ENCODE measurements around the gene PHF1. TPM values are rescaled to one million over a fixed set of nuclear protein-coding genes. Genes with fewer than 3 reads are reported as not detected.

The PHF1 gene
- total and polyA plus RNA-seq, 2 of the 13 experiments (the other 11 are each of a cell fraction or from before 2014, with no cell fraction given): 25.4 to 61.9 TPM

DNA sequence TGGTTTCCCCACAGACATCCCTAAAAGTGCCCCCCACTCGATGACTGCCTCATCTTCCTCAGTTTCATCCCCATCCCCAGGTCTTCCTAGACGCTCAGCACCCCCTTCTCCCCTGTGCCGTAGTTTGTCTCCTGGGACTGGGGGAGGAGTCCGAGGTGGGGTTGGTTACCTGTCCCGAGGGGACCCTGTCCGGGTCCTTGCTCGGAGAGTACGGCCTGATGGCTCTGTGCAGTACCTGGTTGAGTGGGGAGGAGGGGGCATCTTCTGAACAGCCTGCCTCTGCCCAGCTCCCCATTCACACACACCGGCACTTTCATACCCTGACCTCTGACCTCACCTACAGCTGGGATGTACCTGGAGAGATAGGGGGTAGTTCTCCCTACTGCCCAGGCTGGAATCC is 5.0 kb downstream of the PHF1 start:
- in situ Hi-C loops (cut with HindIII; ENCODE audit: extremely low pct_ligation_motif_present, low pct_unique_long_range_greater_than_20kb): loop anchor here (10.0 to 25.0 kb wide), 2 partner anchors 129 to 211 kb away; partner anchors contain the start of genes B3GALT4, HSD17B8, PFDN6 and RGL2
- H3K27me3 ChIP-seq (ENCODE audit: control insufficient read depth in 1 of 2, insufficient read depth in 2 of 2, low read length in 2 of 2): no peaks in the 10 kb centered on the region; a peak in 1 of 5 replicates
- H3K4me2 ChIP-seq (ENCODE audit: low read depth, low read length): peak overlapping the region; percentile 40
- no peak for DNase-seq (ENCODE audit: low spot score)
- H3K79me2 ChIP-seq (ENCODE audit: insufficient read depth, low read length): peaks cover 26% of the 10 kb centered on the region
- H3K9ac ChIP-seq (ENCODE audit: insufficient read depth, low read depth, low read length): peak overlapping the region; percentile 28; the same call in 1 of the 2 replicates
- intact Hi-C loops (cut with micrococcal nuclease; ENCODE audit: unreplicated experiment): no loop called here
- no TSS peak for BruUV-seq (replicated peaks)
- ATAC-seq: no peak
- no peak for FAIRE-seq
- POLR2A ChIA-PET: no interaction called here
- CTCF ChIA-PET (ENCODE audit: low intra/inter-chr PET ratio, low total read pairs): no interaction called here
- H3K9me3 ChIP-seq (ENCODE audit: low read length): no peaks in the 10 kb centered on the region
- no peak overlapping the region for H2AFZ ChIP-seq (ENCODE audit: low read length)
- no peak overlapping the region for H3K27ac ChIP-seq (ENCODE audit: extremely low read length, insufficient read depth, low read length)
- H3K4me3 ChIP-seq (replicated peaks in 1 of 3; ENCODE audit: insufficient read depth in 1 of 3, low read depth in 2 of 3, low read length in 3 of 3): peak overlapping the region in 1 of 3 experiments; percentile 20; a peak in 1 of 6 replicates
- 94% methylated on average over 9 of the region's 9 CpGs for WGBS (ENCODE audit: low lambda C conversion rate)
- H3K4me1 ChIP-seq (ENCODE audit: insufficient read depth, low read length): peaks cover 54% of the 10 kb centered on the region
- H3K36me3 ChIP-seq (replicated peaks in 1 of 2; ENCODE audit: control insufficient read depth in 1 of 2, insufficient read depth in 2 of 2, low read length in 2 of 2): peaks cover 17 to 32% of the 10 kb centered on the region in 2 experiments
- H4K20me1 ChIP-seq (ENCODE audit: insufficient read depth, low read length): no peaks in the 10 kb centered on the region
- TF ChIP-seq ZNF615 (CRISPR knock-in tag; IDR thresholded peaks at IDR 0.05; ENCODE audit: borderline replicate concordance): 0 out of 2 replicates have a peak, but pooled peaks have one; percentile 52
- TF ChIP-seq NR2F6 (IDR thresholded peaks at IDR 0.05): peak; percentile 36; the same call in 1 of the 2 replicates
- TF ChIP-seq NR2F6 (CRISPR knock-in tag; IDR thresholded peaks at IDR 0.05): no peak
- TF ChIP-seq CREM (IDR thresholded peaks at IDR 0.05): no peak
- no peak for TF ChIP-seq CREM (CRISPR knock-in tag; IDR thresholded peaks at IDR 0.05)

DNA sequence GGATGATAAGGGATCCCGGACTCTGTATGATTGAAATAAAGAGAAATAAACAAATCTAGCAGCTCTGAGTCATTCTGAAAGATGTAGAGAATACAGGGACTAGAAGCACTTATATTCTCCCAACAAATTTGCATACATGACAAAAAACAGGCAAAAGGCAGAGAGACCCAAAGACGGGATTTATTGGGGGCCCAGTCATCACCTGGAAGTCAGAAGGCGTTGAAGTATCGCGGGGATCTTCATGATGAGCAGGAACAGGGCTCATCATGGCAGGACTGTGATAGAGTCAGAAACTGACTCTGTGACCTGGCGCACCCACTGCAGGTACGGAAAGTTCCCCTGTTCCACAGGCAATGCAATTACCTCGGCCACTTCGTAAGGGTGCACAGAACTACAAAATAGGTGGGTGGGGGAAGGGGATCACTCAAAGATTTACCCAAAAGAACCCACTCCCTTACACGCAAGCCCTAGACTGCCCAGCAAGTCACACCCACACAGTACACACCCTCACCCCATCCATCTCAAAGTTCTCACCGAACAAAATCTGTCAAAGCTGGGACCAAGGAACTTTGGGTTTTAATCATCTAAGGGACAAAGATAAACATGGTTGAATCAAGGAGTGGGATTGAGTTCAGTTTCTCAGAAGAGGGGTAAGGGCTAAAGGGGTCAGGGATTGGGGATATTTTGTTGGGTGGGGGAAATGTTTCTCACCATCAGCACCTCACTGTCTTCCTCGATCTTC is 5.7 kb downstream of the PHF1 start:
- Histone ChIP-seq H3K27me3 (ENCODE audit: control insufficient read depth in 1 of 2, insufficient read depth in 2 of 2, low read length in 2 of 2) (peaks cover 0 to 6% of the 10 kb centered on the region in 2 experiments; a peak in 3 of 5 replicates), H3K9ac (ENCODE audit: insufficient read depth, low read depth, low read length) (peak overlapping the region; percentile 85), H3K4me3 (replicated peaks in 1 of 3; ENCODE audit: insufficient read depth in 1 of 3, low read depth in 2 of 3, low read length in 3 of 3) (peak overlapping the region; percentile 68 to 96 (median 82)), H3K4me1 (ENCODE audit: insufficient read depth, low read length) (peaks cover 51% of the 10 kb centered on the region), H4K20me1 (ENCODE audit: insufficient read depth, low read length) (no peaks in the 10 kb centered on the region), H3K9me3 (ENCODE audit: low read length) (no peaks in the 10 kb centered on the region), H2AFZ (ENCODE audit: low read length) (no peak overlapping the region), H3K4me2 (ENCODE audit: low read depth, low read length) (peak overlapping the region; percentile 96), H3K36me3 (replicated peaks in 1 of 2; ENCODE audit: control insufficient read depth in 1 of 2, insufficient read depth in 2 of 2, low read length in 2 of 2) (peaks cover 17 to 32% of the 10 kb centered on the region in 2 experiments), H3K79me2 (ENCODE audit: insufficient read depth, low read length) (peaks cover 21% of the 10 kb centered on the region), H3K27ac (ENCODE audit: extremely low read length, insufficient read depth, low read length) (peak overlapping the region; percentile 82)
- intact Hi-C loops (cut with micrococcal nuclease; ENCODE audit: unreplicated experiment) (no loop called here), in situ Hi-C loops (cut with HindIII; ENCODE audit: extremely low pct_ligation_motif_present, low pct_unique_long_range_greater_than_20kb) (loop anchor here (10.0 to 25.0 kb wide), 2 partner anchors 129 to 212 kb away; partner anchors contain the start of genes B3GALT4, HSD17B8, PFDN6 and RGL2)
- BruUV-seq (replicated peaks): no TSS peak
- DNase-seq (ENCODE audit: low spot score) (no peak), ATAC-seq (no peak), FAIRE-seq (no peak)
- CTCF ChIA-PET (ENCODE audit: low intra/inter-chr PET ratio, low total read pairs): no interaction called here
- 72% methylated on average over 12 of the region's 12 CpGs for WGBS (ENCODE audit: low lambda C conversion rate)
- POLR2A ChIA-PET: interaction anchor here (0.6 to 2.8 kb wide), 2 partner anchors 20 to 26 kb away, joined by 4 to 8 read pairs; no protein-coding TSS in a partner anchor
- TF ChIP-seq, protein P1, sequence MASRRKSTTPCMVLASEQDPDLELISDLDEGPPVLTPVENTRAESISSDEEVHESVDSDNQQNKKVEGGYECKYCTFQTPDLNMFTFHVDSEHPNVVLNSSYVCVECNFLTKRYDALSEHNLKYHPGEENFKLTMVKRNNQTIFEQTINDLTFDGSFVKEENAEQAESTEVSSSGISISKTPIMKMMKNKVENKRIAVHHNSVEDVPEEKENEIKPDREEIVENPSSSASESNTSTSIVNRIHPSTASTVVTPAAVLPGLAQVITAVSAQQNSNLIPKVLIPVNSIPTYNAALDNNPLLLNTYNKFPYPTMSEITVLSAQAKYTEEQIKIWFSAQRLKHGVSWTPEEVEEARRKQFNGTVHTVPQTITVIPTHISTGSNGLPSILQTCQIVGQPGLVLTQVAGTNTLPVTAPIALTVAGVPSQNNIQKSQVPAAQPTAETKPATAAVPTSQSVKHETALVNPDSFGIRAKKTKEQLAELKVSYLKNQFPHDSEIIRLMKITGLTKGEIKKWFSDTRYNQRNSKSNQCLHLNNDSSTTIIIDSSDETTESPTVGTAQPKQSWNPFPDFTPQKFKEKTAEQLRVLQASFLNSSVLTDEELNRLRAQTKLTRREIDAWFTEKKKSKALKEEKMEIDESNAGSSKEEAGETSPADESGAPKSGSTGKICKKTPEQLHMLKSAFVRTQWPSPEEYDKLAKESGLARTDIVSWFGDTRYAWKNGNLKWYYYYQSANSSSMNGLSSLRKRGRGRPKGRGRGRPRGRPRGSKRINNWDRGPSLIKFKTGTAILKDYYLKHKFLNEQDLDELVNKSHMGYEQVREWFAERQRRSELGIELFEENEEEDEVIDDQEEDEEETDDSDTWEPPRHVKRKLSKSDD (CRISPR knock-in tag; IDR thresholded peaks at IDR 0.05; ENCODE audit: low read depth): no peak
- TF ChIP-seq MAFK (conservative IDR thresholded peaks at IDR 0.05 in 1 of 2, IDR thresholded peaks at IDR 0.05 in 1 of 2; ENCODE audit: low read length in 2 of 2) (peak; percentile 75 to 80), ATAD3A (CRISPR knock-in tag; IDR thresholded peaks at IDR 0.05) (no peak), ZNF713 (CRISPR knock-in tag; IDR thresholded peaks at IDR 0.05) (no peak), TBX2 (CRISPR knock-in tag; IDR thresholded peaks at IDR 0.05; ENCODE audit: borderline replicate concordance) (no peak), RBFOX2 (IDR thresholded peaks at IDR 0.05; ENCODE audit: low read depth, low read length) (0 out of 2 replicates have a peak, but pooled peaks have one; percentile 29), ZNF792 (CRISPR knock-in tag; IDR thresholded peaks at IDR 0.05) (no peak), MAFF (IDR thresholded peaks at IDR 0.05; ENCODE audit: low read depth, low read length) (peak; percentile 51; the same call in 1 of the 2 replicates), ZFX (CRISPR knock-in tag; IDR thresholded peaks at IDR 0.05; ENCODE audit: low read depth) (peak; percentile 28; the same call in 1 of the 2 replicates), SP1 (IDR thresholded peaks at IDR 0.05) (no peak), SP1 (CRISPR knock-in tag; IDR thresholded peaks at IDR 0.05) (no peak), CBX1 (IDR thresholded peaks at IDR 0.05; ENCODE audit: low read depth) (no peak), ZNF564 (CRISPR knock-in tag; IDR thresholded peaks at IDR 0.05) (no peak)
